Ectodermal cell (in vitro differentiated cells): ENCODE results near the gene TTC19.
"Not testable (repeated sequence)": the region's sequence is repeated elsewhere in the genome, so short reads cannot be mapped to it uniquely, and the experiment has no call there.

Experiments used
- H3K27ac ChIP-seq: 2 replicates; pipeline ENCODE4 v1.7.0; 2013; ENCODE audit warnings: mild to moderate bottlenecking, low read depth, low read length; ENCODE audit not compliant: insufficient read depth, poor library complexity, severe bottlenecking
- H3K27me3 ChIP-seq: 2 replicates; pipeline ENCODE4 v1.7.0; 2013; ENCODE audit warnings: mild to moderate bottlenecking, low read length; ENCODE audit not compliant: insufficient read depth, control insufficient read depth, poor library complexity, severe bottlenecking
- H3K36me3 ChIP-seq: one replicate; pipeline ENCODE4 v1.7.0; 2013; ENCODE audit warnings: low read length; ENCODE audit not compliant: control insufficient read depth, insufficient read depth
- H3K4me1 ChIP-seq: one replicate; pipeline ENCODE4 v1.7.0; 2013; ENCODE audit warnings: low read length; ENCODE audit not compliant: control insufficient read depth, insufficient read depth
- H3K4me3 ChIP-seq: 2 replicates; pipeline ENCODE4 v1.7.0; 2013; ENCODE audit warnings: low read depth, low read length, control low read depth; ENCODE audit not compliant: insufficient read depth
- H3K9me3 ChIP-seq: 2 replicates; pipeline ENCODE4 v1.7.0; 2013; ENCODE audit warnings: mild to moderate bottlenecking, low read length, moderate library complexity; ENCODE audit not compliant: control insufficient read depth
- WGBS, 2 experiments: methylation state at CpG; one replicate each; pipeline ENCODE4 v1.1.7; 2013; ENCODE audit warnings: missing lambda C conversion rate in 2 of 2; 5-methylcytosine and 5-hydroxymethylcytosine counted together

The TTC19 gene

GRCh38 chr17:16055139-16055538 lies 55.5 kb downstream of the TTC19 start:
- 82 to 86% methylated on average over 4 of the region's 4 CpGs for WGBS, 2 experiments
- H3K27ac ChIP-seq, H3K4me3 ChIP-seq, H3K9me3 ChIP-seq, H3K4me1 ChIP-seq, H3K27me3 ChIP-seq: not testable (repeated sequence)
- H3K36me3 ChIP-seq = peaks cover 20% of the 10 kb centered on the region

GRCh38 chr17:16061631-16062030 lies 62.0 kb downstream of the TTC19 start:
- peaks cover 43% of the 10 kb centered on the region for H3K36me3 ChIP-seq
- H3K27me3 ChIP-seq = no peaks in the 10 kb centered on the region
- H3K27ac ChIP-seq = no peak overlapping the region
- H3K4me3 ChIP-seq = no peak overlapping the region
- H3K4me1 ChIP-seq = no peaks in the 10 kb centered on the region
- no peaks in the 10 kb centered on the region for H3K9me3 ChIP-seq
- 93 to 97% methylated on average over 2 of the region's 2 CpGs for WGBS, 2 experiments

GRCh38 chr17:16066125-16066524 lies 66.5 kb downstream of the TTC19 start:
- 94 to 98% methylated on average over 4 of the region's 4 CpGs for whole genome bisulfite sequencing, 2 experiments
- Histone ChIP-seq H3K36me3 (peaks cover 58% of the 10 kb centered on the region), H3K4me1 (no peaks in the 10 kb centered on the region)

GRCh38 chr17:16068323-16068722 lies 68.7 kb downstream of the TTC19 start:
- Histone ChIP-seq H3K27ac (no peak overlapping the region), H3K9me3 (no peaks in the 10 kb centered on the region), H3K4me3 (no peak overlapping the region), H3K4me1 (no peaks in the 10 kb centered on the region), H3K36me3 (peaks cover 42% of the 10 kb centered on the region), H3K27me3 (no peaks in the 10 kb centered on the region)

More at GRCh38 chr17:16066125-16066524, 66.5 kb downstream of the TTC19 start:
- Histone ChIP-seq H3K27ac (no peak overlapping the region), H3K27me3 (no peaks in the 10 kb centered on the region), H3K9me3 (no peaks in the 10 kb centered on the region), H3K4me3 (no peak overlapping the region)

GRCh38 chr17:16072031-16072430 lies 72.4 kb downstream of the TTC19 start:
- peaks cover 30% of the 10 kb centered on the region for H3K36me3 ChIP-seq
- H3K4me3 ChIP-seq = no peak overlapping the region
- H3K4me1 ChIP-seq = no peaks in the 10 kb centered on the region
- H3K27me3 ChIP-seq = no peaks in the 10 kb centered on the region
- 90 to 100% methylated on average over 1 of the region's 1 CpG for WGBS, 2 experiments
- H3K27ac ChIP-seq = no peak overlapping the region
- no peaks in the 10 kb centered on the region for H3K9me3 ChIP-seq

- Histone ChIP-seq H3K4me3 (no peak overlapping the region), H3K36me3 (peaks cover 31% of the 10 kb centered on the region), H3K27me3 (no peaks in the 10 kb centered on the region), H3K9me3 (no peaks in the 10 kb centered on the region), H3K27ac (no peak overlapping the region), H3K4me1 (no peaks in the 10 kb centered on the region)
- 95 to 96% methylated on average over 4 of the region's 4 CpGs for WGBS, 2 experiments
Observed at GRCh38 chr17:16073845-16074244, 74.2 kb downstream of the TTC19 start.

- no peaks in the 10 kb centered on the region for H3K4me1 ChIP-seq
- H3K36me3 ChIP-seq = peaks cover 31% of the 10 kb centered on the region
- no peaks in the 10 kb centered on the region for H3K9me3 ChIP-seq
- no peaks in the 10 kb centered on the region for H3K27me3 ChIP-seq
- no peak overlapping the region for H3K27ac ChIP-seq
- WGBS, 2 experiments = 95 to 99% methylated on average over 2 to 3 of the region's 3 CpGs
- H3K4me3 ChIP-seq = no peak overlapping the region
Observed at GRCh38 chr17:16074423-16074822, 74.8 kb downstream of the TTC19 start.

- Histone ChIP-seq H3K27ac (no peak overlapping the region), H3K27me3 (no peaks in the 10 kb centered on the region), H3K4me3 (no peak overlapping the region), H3K36me3 (peaks cover 30% of the 10 kb centered on the region), H3K9me3 (no peaks in the 10 kb centered on the region), H3K4me1 (no peaks in the 10 kb centered on the region)
- WGBS, 2 experiments = 92 to 95% methylated on average over 3 to 5 of the region's 5 CpGs
Observed at GRCh38 chr17:16075949-16076348, 76.3 kb downstream of the TTC19 start.
